ENCODE data around the gene CCP110. TPM values are rescaled to one million over a fixed set of nuclear protein-coding genes. Genes with fewer than 3 reads are reported as not detected.

CCP110 gene
- total and polyA plus RNA-seq, 2 experiments from 2014 or later: 8.6 to 11.7 TPM

DNA sequence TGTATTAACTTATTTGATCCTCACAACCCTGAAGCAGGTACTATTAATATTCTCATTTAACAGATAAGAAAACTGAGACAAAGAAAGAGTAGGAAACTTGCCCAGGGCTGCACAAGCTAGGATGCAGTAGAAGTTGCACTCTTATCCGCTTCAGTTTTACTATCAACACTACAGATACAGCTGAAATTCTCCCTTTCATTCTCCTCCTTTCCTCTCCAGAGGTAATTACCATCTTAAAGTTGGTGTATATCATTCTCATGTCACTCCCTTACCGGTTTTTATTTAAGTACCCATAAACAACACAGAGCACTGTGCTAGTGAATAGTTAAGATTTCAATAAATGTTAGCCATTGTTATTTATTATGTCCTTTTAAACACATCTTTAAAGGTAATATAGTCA, 5.4 kb upstream of the CCP110 start:
- TF ChIP-seq, protein P1, sequence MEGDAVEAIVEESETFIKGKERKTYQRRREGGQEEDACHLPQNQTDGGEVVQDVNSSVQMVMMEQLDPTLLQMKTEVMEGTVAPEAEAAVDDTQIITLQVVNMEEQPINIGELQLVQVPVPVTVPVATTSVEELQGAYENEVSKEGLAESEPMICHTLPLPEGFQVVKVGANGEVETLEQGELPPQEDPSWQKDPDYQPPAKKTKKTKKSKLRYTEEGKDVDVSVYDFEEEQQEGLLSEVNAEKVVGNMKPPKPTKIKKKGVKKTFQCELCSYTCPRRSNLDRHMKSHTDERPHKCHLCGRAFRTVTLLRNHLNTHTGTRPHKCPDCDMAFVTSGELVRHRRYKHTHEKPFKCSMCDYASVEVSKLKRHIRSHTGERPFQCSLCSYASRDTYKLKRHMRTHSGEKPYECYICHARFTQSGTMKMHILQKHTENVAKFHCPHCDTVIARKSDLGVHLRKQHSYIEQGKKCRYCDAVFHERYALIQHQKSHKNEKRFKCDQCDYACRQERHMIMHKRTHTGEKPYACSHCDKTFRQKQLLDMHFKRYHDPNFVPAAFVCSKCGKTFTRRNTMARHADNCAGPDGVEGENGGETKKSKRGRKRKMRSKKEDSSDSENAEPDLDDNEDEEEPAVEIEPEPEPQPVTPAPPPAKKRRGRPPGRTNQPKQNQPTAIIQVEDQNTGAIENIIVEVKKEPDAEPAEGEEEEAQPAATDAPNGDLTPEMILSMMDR (IDR thresholded peaks at IDR 0.05; ENCODE audit: low read depth, low read length): no peak
- Histone ChIP-seq H3K9me3 (ENCODE audit: low read depth) (no peaks in the 10 kb centered on the region), H3K4me1 (ENCODE audit: low read depth) (peaks cover 11% of the 10 kb centered on the region), H3K27ac (no peak overlapping the region), H3K27me3 (no peaks in the 10 kb centered on the region), H3K36me3 (peaks cover 33% of the 10 kb centered on the region), H3K4me3 (no peak overlapping the region)
- DNase-seq (ENCODE audit: low read depth in 1 of 2, low spot score in 1 of 2): no peak

DNA sequence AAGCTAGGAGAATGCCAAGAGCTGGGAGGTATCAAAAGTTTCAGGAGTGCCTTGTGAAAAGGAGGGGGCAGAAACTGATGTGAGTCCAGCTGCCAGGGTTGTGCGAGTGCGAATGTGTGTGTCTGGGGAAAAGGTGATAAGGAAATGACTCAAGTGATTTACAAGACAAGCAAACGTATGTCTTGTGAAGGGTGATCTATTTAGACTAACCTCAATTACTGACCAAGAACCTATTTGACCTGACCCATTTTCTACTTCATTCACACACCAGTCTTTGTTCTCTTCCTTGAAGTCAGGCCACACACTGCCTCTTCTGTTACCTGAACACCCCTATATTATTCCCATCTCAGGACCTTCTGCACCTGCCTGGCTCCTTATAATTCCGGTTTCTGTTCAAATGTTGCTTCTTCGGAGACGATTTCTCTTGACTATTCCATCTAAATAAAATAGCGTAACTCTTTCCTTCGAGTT, 2.8 kb upstream of the CCP110 start:
- peak overlapping the region; percentile 59 for H3K4me3 ChIP-seq
- H3K27ac ChIP-seq: peak overlapping the region; percentile 71
- H3K9me3 ChIP-seq (ENCODE audit: low read depth): no peaks in the 10 kb centered on the region
- peaks cover 11% of the 10 kb centered on the region for H3K4me1 ChIP-seq (ENCODE audit: low read depth)
- H3K27me3 ChIP-seq: no peaks in the 10 kb centered on the region
- peak in 1 of 2 donors; percentile 36 for DNase-seq (ENCODE audit: low read depth in 1 of 2, low spot score in 1 of 2)
- peaks cover 14% of the 10 kb centered on the region for H3K36me3 ChIP-seq
- TF ChIP-seq, protein P1 (IDR thresholded peaks at IDR 0.05; ENCODE audit: low read depth, low read length): no peak

DNA sequence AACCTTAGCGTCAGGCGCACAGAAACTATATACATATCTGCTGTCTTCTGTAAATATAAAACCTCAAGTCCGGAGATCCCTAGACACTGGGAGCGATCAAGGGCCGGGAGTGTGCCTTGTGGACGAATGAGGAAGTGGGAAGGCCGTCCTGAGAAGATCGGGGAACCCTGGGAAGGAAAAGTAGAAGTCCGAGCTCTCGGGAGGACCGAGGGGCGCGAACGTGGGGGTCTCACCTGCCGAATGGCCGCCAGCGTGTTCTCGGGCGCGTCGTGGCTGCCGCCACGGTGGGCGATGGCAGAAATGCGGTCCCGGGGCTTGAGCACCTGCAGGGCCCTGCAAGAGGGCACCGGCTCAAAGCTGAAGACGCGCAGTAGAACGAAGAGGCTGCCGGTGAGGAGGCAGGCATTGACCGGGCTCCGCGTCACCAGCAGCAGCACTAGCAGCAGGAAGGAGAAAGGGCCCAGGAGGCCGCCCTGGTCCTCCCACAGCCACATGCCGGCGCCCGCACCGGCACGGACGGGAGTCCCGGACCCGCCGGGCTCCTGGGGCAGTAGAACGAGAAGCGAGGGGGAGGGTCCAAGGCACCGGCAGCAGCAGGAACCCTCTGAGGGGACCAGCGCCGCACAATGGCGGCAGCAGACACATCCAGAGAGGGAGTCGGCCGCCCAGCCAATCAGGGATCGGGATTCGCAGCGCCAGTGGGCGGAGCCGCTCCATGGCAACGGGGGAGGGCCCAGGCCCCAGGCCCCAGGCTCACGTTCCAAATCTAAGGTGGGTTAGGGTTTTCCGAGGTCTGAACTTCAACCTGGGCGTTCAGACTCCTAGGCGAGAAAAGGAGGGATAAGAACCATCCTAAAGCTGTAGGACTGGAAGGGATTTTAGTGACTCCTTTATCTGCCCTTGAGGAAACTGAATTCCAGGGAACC, 2.0 kb upstream of the CCP110 start, which contains the start of gene GDE1:
TSS of gene GDE1 (minus strand) at position 628 of the 926 bp plus-strand sequence. CDS start at position 494, 134 bp downstream.
- Histone ChIP-seq H3K27me3 (no peaks in the 10 kb centered on the region), H3K4me1 (ENCODE audit: low read depth) (peaks cover 11% of the 10 kb centered on the region), H3K36me3 (peaks cover 6% of the 10 kb centered on the region), H3K9me3 (ENCODE audit: low read depth) (no peaks in the 10 kb centered on the region), H3K27ac (peak within 1 kb of the TSS; percentile 71), H3K4me3 (peak within 1 kb of the TSS; percentile 59)
- TF ChIP-seq, protein P1 (IDR thresholded peaks at IDR 0.05; ENCODE audit: low read depth, low read length): peak; percentile 40
- peak; percentile 89 to 97 for DNase-seq (ENCODE audit: low read depth in 1 of 2, low spot score in 1 of 2)

DNA sequence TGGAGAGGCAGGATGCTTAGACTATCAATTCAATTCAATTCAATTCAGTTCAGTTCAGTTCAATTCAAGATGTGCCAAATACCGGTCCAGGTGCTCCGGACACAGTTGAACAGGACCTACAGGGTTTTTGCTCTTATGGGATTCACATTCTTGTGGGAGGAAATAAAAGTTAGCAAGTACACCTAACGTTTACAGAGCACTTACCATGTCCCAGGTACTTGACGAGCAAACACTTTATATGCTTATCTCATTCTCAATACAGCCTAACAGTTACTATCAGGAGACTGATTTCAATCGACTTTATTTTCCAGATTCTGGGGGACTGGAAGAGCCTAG, 1.4 kb upstream of the CCP110 start:
- peak overlapping the region; percentile 21 for H3K27ac ChIP-seq
- DNase-seq (ENCODE audit: low read depth in 1 of 2, low spot score in 1 of 2): no peak
- no peak overlapping the region for H3K4me3 ChIP-seq

DNA sequence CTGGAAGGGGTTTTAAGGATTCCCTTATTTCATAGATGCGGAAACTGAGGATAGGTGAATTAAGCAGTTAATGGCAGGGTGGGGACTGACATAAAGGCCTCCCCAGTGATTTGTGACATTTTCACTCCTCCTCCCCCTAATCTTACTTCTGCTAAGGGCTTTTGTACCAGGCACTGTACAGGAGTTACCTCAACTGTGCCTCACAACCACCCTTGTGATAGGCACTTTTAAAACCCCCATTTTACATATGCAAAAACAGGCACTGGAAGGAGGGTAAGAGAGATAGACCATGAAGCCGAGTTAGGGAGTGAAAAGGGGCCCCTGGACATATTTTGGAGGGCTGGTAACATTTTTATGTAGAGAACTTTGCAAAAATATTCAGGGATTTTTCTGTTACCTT, 982 bp upstream of the CCP110 start:
- no peak for DNase-seq (ENCODE audit: low read depth in 1 of 2, low spot score in 1 of 2)
- H3K27ac ChIP-seq: peak overlapping the region; percentile 21
- H3K27me3 ChIP-seq: no peaks in the 10 kb centered on the region
- H3K4me1 ChIP-seq (ENCODE audit: low read depth): peaks cover 11% of the 10 kb centered on the region
- TF ChIP-seq, protein P1 (IDR thresholded peaks at IDR 0.05; ENCODE audit: low read depth, low read length): no peak
- no peaks in the 10 kb centered on the region for H3K36me3 ChIP-seq
- H3K9me3 ChIP-seq (ENCODE audit: low read depth): no peaks in the 10 kb centered on the region
- H3K4me3 ChIP-seq: no peak overlapping the region

More for the DNA sequence above, 1.4 kb upstream of the CCP110 start:
- peaks cover 11% of the 10 kb centered on the region for H3K4me1 ChIP-seq (ENCODE audit: low read depth)
- H3K27me3 ChIP-seq: no peaks in the 10 kb centered on the region
- no peaks in the 10 kb centered on the region for H3K9me3 ChIP-seq (ENCODE audit: low read depth)
- peaks cover under 1% of the 10 kb centered on the region for H3K36me3 ChIP-seq
- TF ChIP-seq, protein P1 (IDR thresholded peaks at IDR 0.05; ENCODE audit: low read depth, low read length): no peak

Measured in cardiac muscle cell (in vitro differentiated cells and primary cell).